Measurements from ENCODE around the gene CDK10.
"Not testable (repeated sequence)": the region's sequence is repeated elsewhere in the genome, so short reads cannot be mapped to it uniquely, and the experiment has no call there.

CDK10 gene

GRCh38 chr16:89686520-89687091 lies at the start of gene CDK10:
Gene CDK10 (plus strand): TSS chr16:89686689. CDS start chr16:89686711, 22 bp downstream.
- peak; percentile 37 to 95 (median 85) for DNase-seq

GRCh38 chr16:89637379-89637778 lies 49.1 kb upstream of the CDK10 start:
- DNase-seq = no peak

- no peak for DNase-seq
Measured at GRCh38 chr16:89638455-89638854, 48.0 kb upstream of the CDK10 start.

- DNase-seq = no peak
Measured at GRCh38 chr16:89639385-89639784, 47.1 kb upstream of the CDK10 start.

GRCh38 chr16:89641458-89642119 lies 44.9 kb upstream of the CDK10 start:
- DNase-seq = no peak

GRCh38 chr16:89642574-89642973 lies 43.9 kb upstream of the CDK10 start:
- DNase-seq = no peak

GRCh38 chr16:89643769-89644300 lies 42.7 kb upstream of the CDK10 start:
- DNase-seq = no peak

GRCh38 chr16:89645122-89645521 lies 41.4 kb upstream of the CDK10 start:
- no peak for DNase-seq

- no peak for DNase-seq
Measured at GRCh38 chr16:89646270-89646669, 40.2 kb upstream of the CDK10 start.

- no peak for DNase-seq
Measured at GRCh38 chr16:89646906-89647305, 39.6 kb upstream of the CDK10 start.

- no peak for DNase-seq
Measured at GRCh38 chr16:89651584-89651983, 34.9 kb upstream of the CDK10 start.

- DNase-seq = no peak
Measured at GRCh38 chr16:89653656-89654295, 32.7 kb upstream of the CDK10 start.

GRCh38 chr16:89655062-89655643 lies 31.3 kb upstream of the CDK10 start:
- no peak for DNase-seq

- no peak for DNase-seq
Measured at GRCh38 chr16:89656435-89657121, 29.9 kb upstream of the CDK10 start.

- DNase-seq = peak; percentile 19 to 92 (median 79)
Measured at GRCh38 chr16:89657442-89658220, 28.9 kb upstream of the CDK10 start, which contains the start of the genes CHMP1A and SPATA33. Gene CHMP1A (minus strand): TSS chr16:89657708. CDS start chr16:89657588, 120 bp downstream. Gene SPATA33 (plus strand): TSS chr16:89657836. CDS start chr16:89657912, 76 bp downstream.

GRCh38 chr16:89658221-89658879 lies 28.1 kb upstream of the CDK10 start:
- DNase-seq = peak in 1 of 14 donors; percentile 32

GRCh38 chr16:89660146-89660545 lies 26.3 kb upstream of the CDK10 start:
- DNase-seq = no peak

GRCh38 chr16:89661215-89661614 lies 25.3 kb upstream of the CDK10 start:
- DNase-seq = no peak

- DNase-seq = not testable (repeated sequence)
Measured at GRCh38 chr16:89664238-89664637, 22.3 kb upstream of the CDK10 start.

GRCh38 chr16:89667000-89667399 lies 19.5 kb upstream of the CDK10 start:
- DNase-seq = not testable (repeated sequence)

- DNase-seq = no peak
Measured at GRCh38 chr16:89667633-89668032, 18.9 kb upstream of the CDK10 start.

Data from C1 segment of cervical spinal cord (tissue), 14 donors.